Mesendoderm (in vitro differentiated cells): ENCODE measurements around the gene HS3ST5.

Source experiments
- DNase-seq: peaks from one replicate; pipeline ENCODE4 v3.0.0; 2013
- H2AK5ac ChIP-seq: 2 replicates; pipeline ENCODE4 v1.6.1; 2013; ENCODE audit warnings: low read length, inconsistent platforms
- H2BK120ac ChIP-seq: 2 replicates; pipeline ENCODE4 v1.6.1; 2013; ENCODE audit warnings: low read depth, mild to moderate bottlenecking, low read length, moderate library complexity, mixed read lengths
- H2BK15ac ChIP-seq: replicated peaks from 2 replicates; pipeline ENCODE4 v1.6.1; 2013; ENCODE audit warnings: low read depth, mild to moderate bottlenecking, moderate library complexity
- H2BK5ac ChIP-seq: 2 replicates; pipeline ENCODE4 v1.6.1; 2013; ENCODE audit warnings: low read length, inconsistent platforms
- H3K18ac ChIP-seq: 2 replicates; pipeline ENCODE4 v1.6.1; 2013; ENCODE audit warnings: mild to moderate bottlenecking, low read length, mixed read lengths
- H3K23ac ChIP-seq: one replicate; pipeline ENCODE4 v1.6.1; 2013; ENCODE audit warnings: low read length
- H3K27ac ChIP-seq: 2 replicates; pipeline ENCODE4 v1.5.1; 2013; ENCODE audit warnings: low read depth, mild to moderate bottlenecking, inconsistent platforms, low read length, moderate library complexity
- H3K27me3 ChIP-seq: 2 replicates; pipeline ENCODE4 v1.6.1; 2013; ENCODE audit warnings: low read length, control low read depth, mild to moderate bottlenecking, inconsistent platforms; ENCODE audit not compliant: insufficient read depth, poor library complexity
- H3K36me3 ChIP-seq: 2 replicates; pipeline ENCODE4 v1.6.1; 2013; ENCODE audit warnings: low read length, inconsistent platforms; ENCODE audit not compliant: control insufficient read depth, insufficient read depth
- H3K4ac ChIP-seq: one replicate; pipeline ENCODE4 v1.6.1; 2013; ENCODE audit warnings: low read depth, mild to moderate bottlenecking, low read length, moderate library complexity
- H3K4me1 ChIP-seq: 2 replicates; pipeline ENCODE4 v1.6.1; 2013; ENCODE audit warnings: low read depth, low read length, inconsistent platforms; ENCODE audit not compliant: control insufficient read depth
- H3K4me2 ChIP-seq: 2 replicates; pipeline ENCODE4 v1.6.1; 2013; ENCODE audit warnings: low read length
- H3K4me3 ChIP-seq: 2 replicates; pipeline ENCODE4 v1.5.1; 2013; ENCODE audit warnings: mild to moderate bottlenecking, low read length
- H3K56ac ChIP-seq: one replicate; pipeline ENCODE4 v1.6.1; 2013; ENCODE audit warnings: low read length
- H3K79me1 ChIP-seq: 2 replicates; pipeline ENCODE4 v1.6.1; 2013; ENCODE audit warnings: low read length, inconsistent platforms
- H3K79me2 ChIP-seq: 2 replicates; pipeline ENCODE4 v1.6.1; 2013; ENCODE audit warnings: mild to moderate bottlenecking, low read length; ENCODE audit not compliant: control insufficient read depth, insufficient read depth
- H3K9ac ChIP-seq: 2 replicates; pipeline ENCODE4 v1.6.1; 2013; ENCODE audit warnings: low read length, inconsistent platforms
- H4K5ac ChIP-seq: one replicate; pipeline ENCODE4 v1.6.1; 2013; ENCODE audit warnings: low read length
- H4K8ac ChIP-seq: one replicate; pipeline ENCODE4 v1.6.1; 2013; ENCODE audit warnings: low read depth, mild to moderate bottlenecking, control low read depth, low read length, moderate library complexity
- WGBS: extraction: QIAGEN DNeasy Blood & Tissue Kit; methylation state at CpG from one replicate; pipeline ENCODE4 v1.1.7; 2013; ENCODE audit warnings: low lambda C conversion rate, missing lambda C conversion rate; ENCODE audit not compliant: insufficient coverage; ENCODE audit errors: extremely low coverage; 5-methylcytosine and 5-hydroxymethylcytosine counted together

HS3ST5 gene

DNA sequence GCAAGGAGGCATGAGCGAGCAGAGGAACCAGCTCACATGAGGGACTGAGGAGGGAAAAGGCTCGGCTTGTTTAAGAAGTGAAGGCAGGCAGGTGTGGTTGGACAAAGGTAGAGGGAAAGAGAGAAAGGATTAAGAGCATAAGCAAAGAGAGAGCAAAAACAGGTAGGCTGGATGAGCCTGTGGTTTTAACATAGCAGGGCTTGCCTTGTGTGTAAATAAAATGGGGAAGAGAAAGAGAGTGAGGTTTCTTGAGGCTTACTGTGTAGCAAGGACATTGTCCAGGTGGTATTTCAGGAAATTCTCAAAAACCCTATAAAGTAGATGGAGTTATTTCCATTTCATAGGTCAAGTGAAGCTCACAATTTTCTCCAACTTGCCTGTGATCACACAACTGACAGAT is 278.0 kb downstream of the HS3ST5 start:
- Histone ChIP-seq H4K5ac (no peak overlapping the region), H4K8ac (no peak overlapping the region), H2BK120ac (no peak overlapping the region), H3K56ac (no peak overlapping the region), H3K79me2 (no peaks in the 10 kb centered on the region), H2AK5ac (no peak overlapping the region), H3K4ac (no peak overlapping the region), H3K4me3 (no peak overlapping the region), H3K23ac (no peak overlapping the region), H3K27me3 (no peaks in the 10 kb centered on the region), H3K79me1 (no peaks in the 10 kb centered on the region), H3K27ac (no peak overlapping the region), H3K4me2 (no peak overlapping the region), H3K36me3 (no peaks in the 10 kb centered on the region), H2BK5ac (no peak overlapping the region), H3K18ac (no peak overlapping the region), H2BK15ac (no peak overlapping the region), H3K9ac (no peak overlapping the region), H3K4me1 (no peaks in the 10 kb centered on the region)
- DNase-seq: no peak
- WGBS: no CpG with 5 or more reads among the region's 2 CpGs

DNA sequence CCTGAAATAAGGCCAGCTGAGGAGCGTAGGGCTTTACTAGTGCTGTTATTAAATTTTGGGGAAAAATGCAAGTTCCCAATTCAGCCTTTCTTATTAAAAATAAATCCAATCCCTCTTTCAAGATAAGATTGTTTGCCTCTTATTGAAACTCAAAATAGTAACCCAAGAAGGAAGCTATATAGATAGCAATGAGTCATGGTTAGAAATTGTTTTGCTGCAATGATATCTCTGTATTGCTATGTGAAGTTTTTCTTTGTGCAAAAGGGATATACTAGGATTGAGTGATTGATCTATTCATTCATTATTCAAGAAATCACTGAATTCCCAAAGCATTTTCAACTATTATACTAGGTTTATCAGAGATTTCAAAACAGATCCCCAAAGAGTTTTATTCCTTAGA is 278.9 kb downstream of the HS3ST5 start:
- H2AK5ac ChIP-seq: no peak overlapping the region
- no peaks in the 10 kb centered on the region for H3K79me1 ChIP-seq
- H4K5ac ChIP-seq: no peak overlapping the region
- H2BK120ac ChIP-seq: no peak overlapping the region
- DNase-seq: no peak
- no peak overlapping the region for H3K4me2 ChIP-seq
- H2BK15ac ChIP-seq: peak overlapping the region; percentile 45
- no peak overlapping the region for H3K4ac ChIP-seq
- no peak overlapping the region for H2BK5ac ChIP-seq
- no peaks in the 10 kb centered on the region for H3K36me3 ChIP-seq
- no peaks in the 10 kb centered on the region for H3K27me3 ChIP-seq
- H3K4me3 ChIP-seq: no peak overlapping the region
- no peak overlapping the region for H3K18ac ChIP-seq
- no peaks in the 10 kb centered on the region for H3K79me2 ChIP-seq
- H3K56ac ChIP-seq: no peak overlapping the region
- H3K9ac ChIP-seq: no peak overlapping the region
- no peaks in the 10 kb centered on the region for H3K4me1 ChIP-seq
- H3K23ac ChIP-seq: no peak overlapping the region
- no peak overlapping the region for H4K8ac ChIP-seq
- whole genome bisulfite sequencing: no CpG with 5 or more reads among the region's 1 CpG
- H3K27ac ChIP-seq: no peak overlapping the region

DNA sequence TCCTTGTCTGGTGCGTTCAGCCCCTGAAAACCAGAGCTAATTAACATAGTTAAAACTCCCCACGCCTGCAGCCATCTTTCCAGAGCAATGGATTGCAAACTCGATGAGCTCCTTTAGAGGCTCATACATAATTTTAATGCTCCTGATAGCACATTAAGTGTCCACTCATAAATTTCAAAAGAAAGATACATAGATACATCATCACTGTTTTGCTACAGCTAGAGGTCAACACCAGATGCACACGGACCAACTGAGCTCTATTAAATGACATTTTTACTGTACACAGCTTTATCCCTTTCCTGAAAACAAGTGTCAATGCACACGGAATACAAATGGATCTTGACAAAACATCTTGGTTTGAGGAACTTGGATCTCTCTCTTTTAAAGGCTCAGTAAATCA is 280.6 kb downstream of the HS3ST5 start:
- Histone ChIP-seq H3K23ac (no peak overlapping the region), H4K5ac (no peak overlapping the region), H3K56ac (no peak overlapping the region), H3K18ac (no peak overlapping the region), H3K4me2 (no peak overlapping the region), H3K4me1 (peaks cover 2% of the 10 kb centered on the region), H3K9ac (no peak overlapping the region), H3K4ac (no peak overlapping the region), H3K27me3 (no peaks in the 10 kb centered on the region), H4K8ac (no peak overlapping the region), H3K79me2 (no peaks in the 10 kb centered on the region), H3K27ac (no peak overlapping the region), H2AK5ac (no peak overlapping the region), H2BK5ac (no peak overlapping the region), H3K79me1 (no peaks in the 10 kb centered on the region), H3K4me3 (no peak overlapping the region), H2BK15ac (no peak overlapping the region), H3K36me3 (no peaks in the 10 kb centered on the region), H2BK120ac (no peak overlapping the region)
- DNase-seq: no peak
- no CpG with 5 or more reads among the region's 5 CpGs for WGBS

DNA sequence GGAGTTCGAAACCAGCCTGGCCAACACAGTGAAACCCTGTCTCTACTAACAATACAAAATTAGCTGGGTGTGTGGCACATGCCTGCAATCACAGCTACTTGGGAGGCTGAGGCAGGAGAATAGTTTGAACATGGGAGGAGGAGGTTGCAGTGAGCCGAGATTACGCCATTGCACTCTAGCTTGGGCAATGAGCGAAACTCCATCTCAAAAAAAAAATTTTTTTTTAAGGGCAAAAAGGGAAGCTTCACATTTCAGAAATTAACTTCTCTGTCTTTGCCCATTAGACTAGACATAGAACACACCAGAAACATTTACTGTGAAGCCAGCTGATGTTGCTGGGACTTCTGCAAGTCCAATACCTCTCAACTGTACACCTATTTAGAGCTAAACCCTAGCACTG is 281.1 kb downstream of the HS3ST5 start:
- Histone ChIP-seq H2BK15ac (no peak overlapping the region), H3K4me1 (peaks cover 2% of the 10 kb centered on the region), H3K4me3 (no peak overlapping the region), H3K4me2 (no peak overlapping the region), H2AK5ac (no peak overlapping the region), H3K9ac (no peak overlapping the region), H2BK5ac (no peak overlapping the region), H4K5ac (no peak overlapping the region), H3K18ac (peak overlapping the region; percentile 24), H3K27ac (no peak overlapping the region), H3K79me2 (no peaks in the 10 kb centered on the region), H3K4ac (no peak overlapping the region), H3K56ac (no peak overlapping the region), H3K23ac (no peak overlapping the region), H3K36me3 (no peaks in the 10 kb centered on the region), H3K27me3 (no peaks in the 10 kb centered on the region), H3K79me1 (no peaks in the 10 kb centered on the region), H2BK120ac (no peak overlapping the region), H4K8ac (no peak overlapping the region)
- no peak for DNase-seq
- WGBS: no CpG with 5 or more reads among the region's 4 CpGs

DNA sequence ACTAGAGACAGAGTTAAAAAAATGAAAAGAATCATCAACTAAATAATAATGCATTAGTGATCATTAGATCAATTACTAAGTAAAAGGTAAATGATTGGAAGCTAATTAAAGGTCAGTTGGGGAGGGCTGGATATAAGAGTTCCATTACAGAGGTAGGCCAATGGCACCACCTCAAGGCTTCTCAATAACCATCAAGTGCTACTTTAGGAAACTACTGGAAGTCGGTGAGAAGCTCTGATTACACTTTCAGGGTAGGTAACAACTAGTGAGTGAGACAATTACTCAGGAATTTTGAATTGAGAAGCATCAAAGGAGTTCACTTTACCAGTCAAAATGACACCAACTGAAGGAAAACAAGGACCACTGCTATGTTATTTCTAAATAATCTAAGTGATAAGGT is 281.7 kb downstream of the HS3ST5 start:
- Histone ChIP-seq H2AK5ac (no peak overlapping the region), H4K8ac (no peak overlapping the region), H3K4me1 (peaks cover 2% of the 10 kb centered on the region), H3K79me1 (no peaks in the 10 kb centered on the region), H3K23ac (no peak overlapping the region), H3K4me3 (no peak overlapping the region), H3K56ac (no peak overlapping the region), H4K5ac (no peak overlapping the region), H2BK5ac (no peak overlapping the region), H3K79me2 (no peaks in the 10 kb centered on the region), H3K18ac (no peak overlapping the region), H3K9ac (no peak overlapping the region), H3K4me2 (no peak overlapping the region), H2BK15ac (no peak overlapping the region), H3K27me3 (no peaks in the 10 kb centered on the region), H3K36me3 (no peaks in the 10 kb centered on the region), H2BK120ac (no peak overlapping the region), H3K27ac (no peak overlapping the region), H3K4ac (no peak overlapping the region)
- WGBS: no CpG with 5 or more reads among the region's 1 CpG
- DNase-seq: peak; percentile 84

DNA sequence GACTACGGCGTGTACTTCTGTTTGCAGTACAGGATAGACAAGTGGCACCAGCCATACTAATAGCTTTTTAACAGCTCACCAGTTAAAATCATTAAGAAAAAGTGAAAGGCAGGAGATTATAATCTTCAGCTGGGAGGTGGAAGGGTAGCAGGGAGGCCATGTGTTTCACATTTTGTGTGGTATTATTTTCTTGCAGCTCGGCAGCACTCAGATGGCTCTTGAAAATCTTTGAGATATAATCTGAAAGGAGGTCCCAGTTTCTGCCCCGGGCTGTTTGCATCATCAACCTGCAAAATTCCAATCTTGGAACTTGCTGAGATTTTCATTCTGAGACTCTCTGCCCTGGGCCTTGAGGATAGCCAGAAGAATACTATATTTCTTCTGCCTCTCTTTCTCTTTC is 284.4 kb downstream of the HS3ST5 start:
- H3K56ac ChIP-seq: no peak overlapping the region
- no peak overlapping the region for H2BK120ac ChIP-seq
- H2BK5ac ChIP-seq: no peak overlapping the region
- H2AK5ac ChIP-seq: no peak overlapping the region
- WGBS: no CpG with 5 or more reads among the region's 4 CpGs
- H3K23ac ChIP-seq: no peak overlapping the region
- no peak overlapping the region for H4K5ac ChIP-seq
- H2BK15ac ChIP-seq: no peak overlapping the region
- no peak overlapping the region for H3K4me3 ChIP-seq
- peaks cover 2% of the 10 kb centered on the region for H3K4me1 ChIP-seq
- no peaks in the 10 kb centered on the region for H3K79me2 ChIP-seq
- H3K9ac ChIP-seq: no peak overlapping the region
- no peaks in the 10 kb centered on the region for H3K79me1 ChIP-seq
- H3K36me3 ChIP-seq: no peaks in the 10 kb centered on the region
- no peak overlapping the region for H3K18ac ChIP-seq
- peak; percentile 21 for DNase-seq
- H3K27ac ChIP-seq: no peak overlapping the region
- H3K4ac ChIP-seq: no peak overlapping the region
- H3K27me3 ChIP-seq: no peaks in the 10 kb centered on the region
- H3K4me2 ChIP-seq: no peak overlapping the region
- H4K8ac ChIP-seq: no peak overlapping the region
